ENCODE results near the gene POLR2M.

The POLR2M gene

GRCh38 chr15:57741089-57741488 is 34.6 kb downstream of the POLR2M start:
- DNase-seq, result no peak

- DNase-seq, result no peak
Observed at GRCh38 chr15:57743424-57743823, 36.9 kb downstream of the POLR2M start.

GRCh38 chr15:57746786-57747185 is 40.3 kb downstream of the POLR2M start:
- no peak for DNase-seq

GRCh38 chr15:57747206-57747896 is 40.8 kb downstream of the POLR2M start:
- no peak for DNase-seq

GRCh38 chr15:57751177-57751800 is 44.8 kb downstream of the POLR2M start:
- DNase-seq, result no peak

GRCh38 chr15:57752436-57752835 is 45.9 kb downstream of the POLR2M start:
- DNase-seq, result no peak

- no peak for DNase-seq
Observed at GRCh38 chr15:57752840-57753239, 46.3 kb downstream of the POLR2M start.

GRCh38 chr15:57756466-57756865 is 50.0 kb downstream of the POLR2M start:
- no peak for DNase-seq

- no peak for DNase-seq
Observed at GRCh38 chr15:57758560-57758959, 52.0 kb downstream of the POLR2M start.

GRCh38 chr15:57761562-57761961 is 55.0 kb downstream of the POLR2M start:
- no peak for DNase-seq

- DNase-seq, result no peak
Observed at GRCh38 chr15:57762302-57762701, 55.8 kb downstream of the POLR2M start.

- no peak for DNase-seq
Observed at GRCh38 chr15:57763176-57763964, 56.9 kb downstream of the POLR2M start.
